Ishikawa (cell line): Measurements from ENCODE around the gene RAF1.

Experiments used
- CEBPB ChIP-seq: IDR thresholded peaks from 2 replicates; pipeline ENCODE4 v1.6.1; 2012
- RAD21 ChIP-seq: IDR thresholded peaks from 2 replicates; pipeline ENCODE4 v1.6.1; 2012; ENCODE audit warnings: low read depth
- TF ChIP-seq, protein P1 (sequence below): IDR thresholded peaks from 2 replicates; pipeline ENCODE4 v1.6.1; 2012

DNA sequence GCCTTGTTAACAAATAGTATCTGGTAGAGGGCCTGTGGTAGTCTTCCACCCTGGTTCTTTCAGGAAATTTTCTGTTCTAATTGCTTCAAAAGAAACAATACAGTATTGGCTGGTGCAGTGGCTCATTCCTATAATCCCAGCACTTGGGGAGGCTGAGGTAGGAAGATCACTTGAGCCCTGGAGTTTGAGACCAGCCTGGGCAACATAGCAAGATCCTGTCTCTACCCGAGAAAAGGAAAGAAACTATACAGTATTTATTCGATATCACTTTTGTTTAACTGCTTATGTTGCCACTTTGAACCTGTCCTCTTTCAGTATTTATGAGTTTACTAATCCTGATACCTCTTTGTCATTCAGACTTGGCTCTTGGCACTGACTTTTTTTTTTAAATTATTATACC is 102.5 kb downstream of the RAF1 start:
- TF ChIP-seq RAD21 = no peak
- TF ChIP-seq CEBPB = no peak
- TF ChIP-seq, protein P1, sequence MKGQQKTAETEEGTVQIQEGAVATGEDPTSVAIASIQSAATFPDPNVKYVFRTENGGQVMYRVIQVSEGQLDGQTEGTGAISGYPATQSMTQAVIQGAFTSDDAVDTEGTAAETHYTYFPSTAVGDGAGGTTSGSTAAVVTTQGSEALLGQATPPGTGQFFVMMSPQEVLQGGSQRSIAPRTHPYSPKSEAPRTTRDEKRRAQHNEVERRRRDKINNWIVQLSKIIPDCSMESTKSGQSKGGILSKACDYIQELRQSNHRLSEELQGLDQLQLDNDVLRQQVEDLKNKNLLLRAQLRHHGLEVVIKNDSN = no peak
